Pons (tissue), 1 donor: ENCODE results near the gene BPI.
"Not testable (repeated sequence)": the region's sequence is repeated elsewhere in the genome, so short reads cannot be mapped to it uniquely, and the experiment has no call there.

Experiments used
- DNase-seq: peaks from one replicate; pipeline ENCODE4 v3.0.0-alpha.2; 2016; ENCODE audit warnings: low spot score

The BPI gene

DNA sequence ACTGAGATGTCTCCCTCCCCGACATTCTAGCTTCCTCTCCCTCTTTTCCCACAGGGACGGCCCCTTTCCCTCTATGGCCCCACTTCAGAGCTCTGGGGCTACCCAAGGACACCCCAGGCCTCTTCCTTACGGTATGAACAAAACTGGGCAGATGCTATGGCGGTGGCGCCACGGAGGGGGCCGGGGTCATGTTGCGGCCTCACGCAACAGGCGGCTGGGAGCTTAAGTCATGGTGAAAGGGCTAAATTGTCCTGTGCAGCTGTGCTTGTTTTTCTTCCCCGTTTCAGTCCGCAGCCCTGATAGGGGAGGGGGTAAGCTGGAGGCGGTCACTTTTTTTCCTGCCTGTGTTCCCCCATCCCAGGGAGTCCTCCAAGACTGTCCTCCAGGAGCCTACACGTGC, 25.8 kb upstream of the BPI start:
- peak; percentile 56 for DNase-seq

DNA sequence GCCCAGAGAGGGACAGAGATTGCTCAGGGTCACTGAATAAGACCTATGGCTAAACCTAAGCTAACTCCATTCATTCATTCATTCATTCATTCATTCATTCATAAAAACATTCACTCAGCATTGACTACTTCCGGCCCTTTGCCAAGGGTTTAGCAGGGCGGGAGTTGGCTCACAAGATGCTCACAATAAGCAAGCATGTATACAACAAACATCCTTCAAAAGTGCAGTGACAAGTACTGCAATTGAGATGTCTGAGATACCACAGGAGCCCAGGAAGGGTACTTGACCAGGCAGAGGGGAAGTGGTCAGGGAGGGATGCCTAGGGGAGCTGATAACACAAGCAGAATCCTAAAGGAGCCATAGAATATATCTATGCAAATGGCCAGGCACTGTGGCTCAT, 25.2 kb upstream of the BPI start:
- DNase-seq, result no peak

DNA sequence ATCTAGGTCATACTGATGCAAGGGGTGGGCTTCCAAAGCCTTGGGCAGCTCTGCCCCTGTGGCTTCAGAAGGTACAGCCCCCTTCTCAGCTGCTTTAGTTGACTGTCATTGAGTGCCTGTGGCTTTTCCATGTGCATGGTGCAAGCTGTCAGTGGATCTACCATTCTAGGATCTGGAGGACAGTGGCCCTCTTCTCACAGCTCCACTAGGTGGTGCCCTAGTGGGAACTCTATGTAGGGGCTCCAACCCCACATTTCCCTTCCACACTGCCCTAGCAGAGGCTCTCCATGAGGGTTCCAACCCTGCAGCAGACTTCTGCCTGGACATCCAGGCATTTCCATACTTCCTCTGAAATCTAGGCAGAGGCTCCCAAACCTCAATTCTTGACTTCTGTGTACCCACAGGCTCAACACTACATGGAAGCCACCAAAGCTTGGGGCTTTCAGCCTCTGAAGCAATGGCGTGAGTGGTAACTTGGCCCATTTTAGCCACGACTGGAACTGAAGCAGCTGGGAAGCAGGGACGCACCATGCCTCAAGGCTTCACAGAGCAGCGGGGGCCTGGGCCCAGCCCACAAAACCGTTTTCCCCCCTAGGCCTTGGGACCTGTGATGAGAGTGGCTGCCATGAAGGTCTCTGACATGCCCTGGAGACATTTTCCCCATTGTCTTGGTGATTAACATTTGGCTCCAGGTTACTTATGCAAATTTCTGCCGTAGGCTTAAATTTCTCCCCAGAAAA, 22.6 kb upstream of the BPI start:
- not testable (repeated sequence) for DNase-seq

DNA sequence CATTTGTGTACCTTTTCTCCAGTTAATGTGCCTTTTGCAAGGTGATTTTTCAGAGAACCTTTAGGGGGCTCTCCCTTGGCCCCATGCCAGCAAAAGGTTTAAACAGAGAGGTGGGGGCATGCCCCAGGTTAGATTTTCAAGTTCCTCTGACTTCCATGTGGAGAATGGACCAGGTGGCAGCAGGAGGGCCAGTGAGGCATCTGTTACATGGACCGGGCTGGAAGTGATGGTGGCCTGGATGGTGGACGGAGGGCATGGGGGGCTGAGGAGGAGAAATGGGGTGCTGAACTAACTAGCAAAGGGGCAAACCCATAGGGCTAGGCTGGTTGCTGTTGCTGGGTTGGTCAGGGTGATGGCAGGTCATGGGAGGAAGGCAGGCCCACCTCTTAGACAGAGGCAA, 20.7 kb upstream of the BPI start:
- no peak for DNase-seq

DNA sequence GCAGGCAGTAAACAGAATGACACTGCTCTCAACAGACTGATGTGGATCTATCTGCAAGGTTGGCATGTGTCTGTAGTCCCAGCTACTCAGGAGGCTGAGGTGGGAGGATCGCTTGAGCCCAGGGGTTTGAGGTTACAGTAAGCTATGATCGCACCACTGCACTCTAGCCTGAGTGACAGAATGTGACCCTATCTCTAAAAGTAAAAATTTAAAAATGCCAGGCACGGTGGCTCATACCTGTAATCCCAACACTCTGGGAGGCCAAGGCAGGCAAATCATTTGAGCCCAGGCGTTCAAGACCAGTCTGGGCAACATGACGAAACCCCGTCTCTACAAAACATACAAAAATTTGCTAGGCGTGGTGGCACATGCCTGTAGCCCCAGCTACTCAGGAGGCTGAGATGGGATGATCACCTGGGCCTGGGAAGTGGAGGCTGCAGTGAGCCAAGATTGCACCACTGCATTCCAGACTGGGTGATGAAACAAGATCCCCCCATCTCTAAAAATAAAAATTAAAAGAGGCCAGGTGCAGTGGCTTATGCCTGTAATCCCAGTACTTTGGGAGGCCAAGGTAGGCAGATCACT, 19.8 kb upstream of the BPI start:
- not testable (repeated sequence) for DNase-seq

DNA sequence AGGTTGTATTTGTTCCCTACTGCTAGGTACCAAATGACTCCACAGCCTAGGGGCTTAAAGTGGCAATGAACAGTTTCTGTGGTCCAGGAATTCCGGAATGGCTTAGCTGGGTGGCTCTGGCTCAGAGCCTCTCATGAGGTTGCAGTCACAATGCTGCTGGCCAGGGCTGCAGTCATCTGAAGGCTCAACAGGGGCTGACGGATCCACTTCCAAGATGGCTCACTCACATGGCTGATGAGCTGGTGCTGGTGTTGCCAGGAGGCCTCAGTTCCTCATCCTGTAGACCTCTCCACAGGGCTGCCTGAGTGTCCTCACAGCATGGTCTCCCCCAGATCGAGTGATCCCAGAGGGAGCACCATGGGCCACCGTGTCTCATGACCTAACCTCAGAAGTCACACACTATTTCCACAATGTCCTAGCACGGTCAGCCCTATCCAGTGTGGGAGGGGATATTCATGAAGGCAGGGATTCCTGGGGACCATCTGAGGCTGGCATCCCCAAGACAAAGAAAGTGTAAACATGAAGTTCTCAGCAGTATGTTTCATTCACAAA, 19.0 kb upstream of the BPI start:
- no peak for DNase-seq

DNA sequence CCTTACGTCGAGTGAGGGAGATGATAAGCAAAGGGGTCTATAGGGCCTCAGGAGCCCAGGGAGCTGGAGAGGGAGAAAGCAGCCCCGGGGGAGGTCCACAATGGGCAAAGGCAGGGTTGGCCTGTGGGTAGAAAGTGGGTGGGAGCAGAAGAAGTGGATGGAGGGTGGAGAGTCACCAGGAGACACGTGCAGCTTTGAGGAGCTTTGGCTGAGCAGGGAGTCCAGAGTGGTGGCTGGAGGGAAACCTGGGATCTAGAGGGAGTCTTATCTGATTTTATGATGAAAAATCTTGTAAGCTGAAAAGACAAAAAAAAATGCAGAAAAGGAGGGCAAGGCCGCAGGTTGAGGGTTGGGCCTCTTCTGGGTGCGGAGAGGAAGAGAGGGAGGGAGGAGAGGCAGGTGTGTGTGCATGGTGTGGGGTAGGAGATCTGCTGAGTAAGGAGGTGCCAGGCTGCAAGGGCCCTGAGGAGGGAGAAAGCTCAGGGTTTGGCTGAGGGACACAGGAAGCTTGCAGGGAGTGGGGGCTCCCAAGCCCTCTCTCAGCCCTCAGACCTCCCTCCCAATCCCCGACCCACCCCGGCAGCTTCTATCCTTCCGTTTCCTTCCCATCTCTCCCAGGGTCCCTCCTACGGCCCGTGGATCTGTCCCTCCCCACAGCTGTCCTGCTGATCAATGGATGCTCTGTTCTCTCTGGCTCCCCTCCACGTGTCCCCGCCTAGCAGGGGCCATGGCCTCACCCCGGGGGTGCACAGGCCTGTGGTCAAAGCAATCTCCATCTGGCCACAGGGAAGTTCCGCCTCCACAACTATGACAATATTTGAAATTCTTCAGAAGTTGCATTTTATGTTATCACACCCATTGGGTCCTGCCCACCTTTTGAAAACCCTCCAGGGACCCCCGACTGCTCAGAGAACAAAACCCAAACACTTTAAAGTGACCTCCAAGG, 17.1 kb upstream of the BPI start:
- peak; percentile 93 for DNase-seq

DNA sequence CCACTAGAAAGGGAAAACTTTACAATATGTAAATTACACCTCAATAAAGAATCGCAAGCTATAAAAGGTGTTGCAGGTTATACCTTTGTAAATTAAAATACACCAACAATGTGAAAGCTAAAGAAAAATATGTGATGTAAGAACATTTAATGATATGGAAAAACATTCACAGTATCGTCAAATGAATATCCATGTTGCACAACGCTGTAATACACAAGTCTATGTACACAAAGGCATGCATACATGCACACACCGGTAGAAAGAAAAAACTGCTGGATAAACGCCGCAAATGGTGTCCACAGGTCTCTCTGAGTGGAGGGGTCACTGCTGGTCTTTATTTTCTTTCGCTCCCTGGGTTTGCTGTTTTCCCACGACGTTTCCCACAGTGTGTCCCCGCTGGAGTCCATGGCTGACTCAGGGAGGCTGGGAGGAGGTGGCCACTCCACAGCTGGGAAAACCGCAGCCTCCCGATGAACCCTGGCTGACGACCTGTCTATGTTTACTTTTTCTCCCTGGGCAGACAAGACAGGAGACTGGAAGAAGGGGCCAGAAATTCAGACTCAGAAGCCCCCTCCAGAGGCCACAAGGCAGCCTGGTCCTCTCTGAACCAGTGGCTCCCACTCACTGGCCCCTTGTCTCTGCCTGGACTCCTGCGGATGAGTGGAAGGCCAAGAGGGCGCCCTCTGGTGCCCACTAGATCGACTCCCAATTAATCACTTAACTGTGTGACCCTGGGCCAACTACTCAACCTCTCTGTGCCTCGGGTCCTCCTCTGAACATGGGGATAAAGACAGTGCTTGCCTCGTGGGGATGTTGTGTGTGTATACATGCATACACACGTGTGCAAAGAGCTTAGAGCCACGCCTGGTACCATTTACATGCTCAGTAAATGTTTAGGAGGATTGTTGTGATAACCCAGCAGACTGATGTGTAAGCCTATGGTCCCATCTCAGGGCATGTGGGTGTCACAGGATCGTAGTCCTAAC, 12.8 kb upstream of the BPI start:
- DNase-seq, result peak; percentile 39

DNA sequence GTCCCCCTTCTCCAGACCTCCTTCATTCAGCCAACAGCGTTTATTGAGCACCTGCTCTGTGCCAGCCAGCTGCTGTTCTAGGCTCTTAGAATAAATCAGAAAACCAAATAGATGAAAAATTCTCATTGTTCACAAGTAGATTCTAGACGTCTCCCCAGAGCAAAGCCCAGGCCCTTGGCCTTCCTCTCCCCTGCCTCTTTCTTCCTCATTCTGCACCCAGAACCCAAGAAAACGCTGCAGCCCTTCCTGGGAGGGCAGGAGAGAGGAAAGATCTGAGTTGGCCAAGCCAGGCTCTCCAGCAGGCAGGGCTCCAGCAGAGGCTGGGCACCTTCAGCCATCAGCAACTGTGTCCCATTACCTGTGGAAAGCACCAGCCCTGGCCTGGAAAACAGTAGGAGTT, 12.0 kb upstream of the BPI start:
- no peak for DNase-seq

DNA sequence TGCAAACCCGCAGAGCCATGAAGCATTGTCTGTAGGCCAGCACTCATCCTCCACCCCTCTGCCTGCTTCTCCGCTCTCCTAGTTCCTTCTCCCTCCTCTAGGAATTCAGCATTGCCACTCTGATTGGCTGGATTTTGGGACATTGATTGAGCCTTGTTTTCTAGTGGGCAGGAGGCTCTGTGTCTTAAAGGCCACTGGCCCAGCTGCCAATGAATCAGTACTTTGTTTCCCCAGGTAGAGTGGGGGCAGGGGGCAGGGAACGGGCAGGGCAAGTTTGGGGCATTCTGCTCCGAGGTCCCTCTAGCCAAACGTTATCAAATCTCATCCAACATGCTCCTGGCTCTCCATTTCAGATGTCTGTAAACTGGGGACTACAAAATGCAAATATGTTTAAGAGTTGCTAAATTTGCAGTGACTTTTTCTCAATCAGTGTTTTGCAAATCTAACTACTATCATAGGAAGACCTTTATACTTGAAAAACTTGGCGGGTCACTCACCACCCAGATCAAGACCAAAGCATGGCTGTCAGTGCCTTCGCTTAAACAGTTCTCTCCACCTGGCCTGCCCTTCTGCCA, 10.4 kb upstream of the BPI start:
- no peak for DNase-seq

DNA sequence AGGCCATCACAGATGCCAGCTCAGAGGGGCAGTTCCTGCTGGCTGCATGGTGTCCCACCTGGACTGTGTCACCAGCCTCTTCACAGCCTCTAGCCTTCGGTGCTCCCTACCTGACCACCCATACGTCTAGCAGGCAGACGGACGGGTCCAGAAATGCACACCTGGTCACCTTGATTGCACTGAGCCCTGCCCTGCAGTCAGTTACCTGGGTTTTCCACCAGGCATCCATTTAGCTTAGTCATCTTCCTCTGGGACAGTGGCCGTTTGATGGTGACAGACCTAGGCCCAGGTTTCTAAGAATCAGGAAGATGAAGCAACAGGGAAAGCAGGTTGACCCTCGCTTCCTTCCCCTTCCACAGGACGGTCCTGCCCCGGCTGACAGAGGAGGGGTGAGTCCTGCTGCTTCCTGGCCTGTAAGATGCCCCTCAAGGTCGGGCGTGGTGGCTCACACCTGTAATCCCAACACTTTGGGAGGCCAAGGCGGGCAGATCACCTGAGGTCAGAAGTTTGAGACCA, 9.8 kb upstream of the BPI start:
- no peak for DNase-seq

DNA sequence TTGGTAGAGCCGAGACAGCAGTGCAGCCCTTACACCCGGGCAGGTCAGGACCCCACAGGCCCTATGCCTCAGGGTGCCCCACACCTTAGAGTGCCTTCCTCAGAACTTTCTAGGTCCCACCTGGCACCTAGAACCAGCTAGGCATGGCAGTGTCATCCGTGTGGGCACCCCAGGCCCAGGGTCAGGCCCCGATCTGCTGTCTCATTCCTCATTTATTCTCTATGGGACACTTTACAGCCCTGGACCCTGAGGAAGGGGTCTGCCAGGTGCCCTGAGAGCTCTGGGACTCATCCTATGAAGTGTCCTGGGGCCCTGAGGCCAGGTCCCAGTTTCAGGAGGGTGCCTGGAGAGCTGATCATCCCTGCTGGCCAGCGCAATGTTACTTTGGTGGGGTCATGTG, 8.1 kb upstream of the BPI start:
- no peak for DNase-seq

DNA sequence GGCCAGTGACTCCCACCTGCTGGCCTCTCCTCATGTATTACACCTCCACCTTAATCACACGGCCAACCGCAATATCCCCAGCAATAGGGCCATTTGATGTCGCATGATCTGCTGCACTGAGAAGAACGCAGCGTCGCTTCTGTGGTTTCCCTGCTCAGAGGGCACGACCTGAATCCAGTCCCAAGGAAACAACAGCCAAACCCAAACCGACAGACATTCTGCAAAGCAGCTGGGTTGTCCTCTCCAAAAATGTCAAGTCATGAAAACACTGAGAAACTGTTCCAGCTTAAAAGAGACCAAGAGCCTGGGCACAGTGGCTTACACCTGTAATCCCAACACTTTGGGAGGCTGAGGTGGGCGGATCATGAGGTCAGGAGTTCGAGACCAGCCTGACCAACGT, 7.5 kb upstream of the BPI start:
- no peak for DNase-seq

DNA sequence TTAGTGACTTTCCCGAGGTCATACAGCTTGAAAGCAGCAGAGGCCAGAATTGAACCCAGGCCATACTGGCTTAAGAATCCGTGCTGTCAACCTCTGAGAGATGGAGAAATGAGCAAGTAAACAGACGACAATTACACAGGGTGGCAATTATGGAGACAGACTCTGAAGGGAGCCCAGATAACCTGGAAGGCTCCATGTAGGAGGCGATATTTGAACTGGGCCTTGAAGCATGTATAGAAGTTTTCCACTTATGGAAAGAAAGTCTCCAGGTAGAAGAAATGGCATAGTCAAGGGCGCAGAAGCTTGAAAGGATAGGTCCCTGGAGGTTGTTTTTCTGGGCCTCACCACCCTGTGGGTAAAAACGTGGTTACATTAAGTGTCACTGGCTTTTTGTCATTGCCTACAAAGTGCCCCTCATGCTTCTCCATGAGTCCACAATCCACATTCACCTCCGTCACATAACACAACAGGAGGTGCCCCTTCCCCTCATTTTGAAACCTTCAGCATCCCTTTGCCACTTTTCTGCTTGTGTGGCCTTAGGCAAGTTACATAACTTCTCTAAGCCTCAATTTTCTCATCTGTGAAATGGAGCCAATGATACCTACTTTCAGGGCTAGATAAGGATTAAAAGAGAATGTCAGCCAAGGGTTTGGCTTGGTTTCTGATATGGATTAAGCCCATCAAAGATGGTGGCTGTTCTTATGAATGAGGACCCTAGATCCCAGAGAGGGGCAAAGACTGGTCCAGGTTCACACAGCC, 5.9 kb upstream of the BPI start:
- no peak for DNase-seq

DNA sequence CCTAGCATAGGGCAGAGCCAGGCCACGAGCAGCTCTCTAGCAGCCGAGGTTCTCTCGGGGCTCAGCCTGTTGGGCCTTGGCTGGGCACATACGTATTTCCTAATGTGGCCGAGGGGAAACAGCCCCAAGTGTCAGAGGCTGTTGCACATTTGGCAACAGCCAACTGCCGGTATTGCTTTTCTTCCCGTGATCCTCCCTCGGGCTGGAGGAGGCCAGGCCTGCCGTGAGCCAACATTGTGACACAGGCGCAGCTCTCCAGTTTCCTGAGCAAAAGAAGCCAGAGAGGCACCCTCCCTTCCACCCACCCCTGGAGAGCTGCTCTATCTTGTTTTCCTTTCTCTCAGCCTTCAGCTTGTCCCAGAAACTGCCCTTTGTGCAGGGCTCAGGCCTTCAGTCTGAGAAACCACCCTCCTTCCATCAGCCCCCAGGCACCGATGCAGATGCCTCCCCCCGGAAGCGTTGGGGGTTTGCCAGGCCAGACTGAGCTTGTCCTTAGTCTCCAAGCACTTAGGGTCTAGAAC, 5.1 kb upstream of the BPI start:
- DNase-seq, result peak; percentile 45

DNA sequence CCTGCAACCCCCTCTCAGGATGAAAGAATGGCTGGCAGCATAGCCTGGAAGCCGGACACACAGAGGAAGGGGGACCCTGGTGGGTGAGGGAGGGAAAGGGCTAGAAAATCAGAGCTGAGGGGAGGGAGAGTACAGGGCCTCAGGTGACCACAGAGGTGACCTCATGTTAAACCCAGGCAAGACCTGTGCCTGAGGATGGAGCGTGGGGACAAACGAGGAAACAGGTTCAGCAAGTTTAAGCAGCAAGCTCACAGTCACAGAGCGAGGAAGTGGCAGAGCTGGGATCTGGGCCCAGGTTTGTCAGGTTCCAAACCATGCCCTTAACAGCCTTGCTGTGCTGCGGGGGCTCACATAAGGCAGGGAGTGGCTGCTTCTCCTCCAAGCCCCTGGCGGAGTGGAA, 4.0 kb upstream of the BPI start:
- DNase-seq, result no peak

DNA sequence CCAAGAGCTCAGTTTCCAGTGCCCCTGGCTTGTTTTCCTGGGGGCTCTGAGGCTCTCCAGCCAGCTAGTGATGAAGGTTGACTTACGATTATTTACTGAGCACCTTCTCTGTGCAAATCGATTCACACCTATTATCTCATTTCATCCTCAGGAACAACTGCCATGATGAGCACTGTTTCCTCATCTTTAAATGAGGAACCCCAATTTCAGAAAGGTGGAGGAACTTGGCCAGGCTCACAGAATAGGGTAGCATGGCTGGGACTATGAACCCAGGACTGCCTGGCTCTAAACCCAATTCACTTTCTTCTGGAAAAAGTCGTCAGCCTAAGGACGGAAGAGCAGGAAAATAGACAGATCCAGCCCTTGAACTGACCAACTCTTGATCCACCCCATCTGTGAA, 3.5 kb upstream of the BPI start:
- no peak for DNase-seq

DNA sequence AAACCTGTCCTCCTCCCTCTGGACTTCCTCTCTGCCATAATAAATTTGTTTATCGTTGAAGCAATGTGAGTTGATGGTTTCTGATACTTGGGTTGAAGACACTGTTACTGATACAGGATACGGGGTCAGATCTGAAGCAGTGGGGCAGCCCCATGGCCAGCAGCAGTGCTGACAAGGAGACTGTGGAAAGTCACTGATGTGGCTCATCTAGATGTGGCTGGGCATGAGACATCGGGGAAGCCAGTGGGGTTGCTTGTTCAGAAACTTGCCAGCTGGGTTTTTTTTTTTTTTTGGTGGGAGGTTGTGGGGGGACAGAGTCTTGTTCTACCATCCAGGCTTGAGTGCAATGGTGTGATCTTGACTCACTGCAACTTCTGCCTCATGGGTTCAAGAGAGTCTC, 2.6 kb upstream of the BPI start:
- no peak for DNase-seq

DNA sequence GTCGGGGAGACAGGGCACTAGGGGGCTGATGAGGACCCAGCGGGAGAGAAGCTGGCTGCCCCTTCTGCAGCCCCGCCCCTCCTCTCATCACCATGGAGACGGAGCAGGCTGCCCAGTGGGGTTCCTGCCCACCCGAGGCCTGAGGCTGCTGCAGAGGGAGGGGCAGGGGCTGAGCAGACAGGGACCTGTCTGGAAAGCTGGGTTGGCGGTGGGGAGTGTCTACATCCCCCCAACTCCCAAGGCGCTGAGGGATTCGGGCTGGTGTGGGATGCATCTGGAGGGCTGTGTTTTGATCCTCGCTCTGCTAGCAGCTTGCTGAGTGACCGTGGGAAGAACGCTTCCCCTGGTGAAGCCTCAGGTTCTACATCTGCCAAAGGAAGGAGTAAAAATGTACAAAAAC, 1.2 kb upstream of the BPI start:
- no peak for DNase-seq
